Measurements from ENCODE around the gene HOXA7.

The HOXA7 gene

GRCh38 chr7:27182285-27182841, 25.9 kb upstream of the HOXA7 start:
- DNase-seq (ENCODE audit: low spot score) = no peak

- DNase-seq (ENCODE audit: low spot score) = no peak
These were observed 25.4 kb upstream of the HOXA7 start for GRCh38 chr7:27181795-27182275.

DNA sequence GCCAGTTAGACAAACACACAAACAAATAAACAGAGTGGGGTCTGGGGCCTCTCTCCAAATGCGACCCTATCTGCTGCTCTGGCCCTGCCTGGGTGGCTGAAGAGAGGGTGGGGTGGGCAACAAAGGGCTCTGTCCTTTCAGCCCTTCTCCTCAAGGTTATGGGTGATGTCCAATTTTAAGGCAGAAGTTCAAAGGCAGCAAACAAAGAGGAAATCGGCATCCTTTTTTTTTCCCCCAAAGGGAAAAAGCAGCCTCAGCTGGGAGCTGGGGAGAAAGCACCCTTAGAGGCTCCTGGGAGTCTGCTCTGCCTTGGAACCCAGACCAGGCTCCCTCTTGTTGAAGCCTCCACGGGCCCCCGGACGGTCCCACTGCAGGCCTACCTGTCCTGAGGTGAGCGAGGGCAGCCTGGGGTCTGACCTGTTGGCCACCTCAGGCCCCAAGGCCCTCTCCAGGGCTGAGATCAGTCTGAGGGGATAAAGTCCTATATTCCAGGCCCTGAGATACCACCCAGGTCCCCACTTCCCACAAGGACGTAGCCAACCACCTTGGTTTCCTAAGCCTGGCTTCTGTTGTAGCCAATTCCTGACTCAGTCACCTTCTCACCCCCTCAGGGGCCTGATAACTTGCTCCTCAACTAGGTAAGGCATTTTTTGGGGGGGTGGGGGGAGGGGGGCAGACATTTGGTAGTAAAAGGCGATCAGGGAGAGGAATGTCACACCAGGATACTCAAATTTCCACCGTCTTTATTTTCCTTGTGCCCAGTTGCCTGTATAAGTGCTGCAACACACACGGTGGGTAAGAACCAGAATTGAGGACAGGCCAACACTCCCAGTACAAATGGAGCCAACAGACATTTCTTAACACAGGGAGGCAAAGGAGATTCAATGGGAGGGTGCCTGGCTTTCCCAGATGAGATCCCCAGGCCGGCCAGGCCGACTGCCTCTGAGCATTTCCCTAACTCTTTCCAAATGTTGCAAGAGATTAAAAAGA, 24.3 kb upstream of the HOXA7 start:
- no peak for DNase-seq (ENCODE audit: low spot score)

DNA sequence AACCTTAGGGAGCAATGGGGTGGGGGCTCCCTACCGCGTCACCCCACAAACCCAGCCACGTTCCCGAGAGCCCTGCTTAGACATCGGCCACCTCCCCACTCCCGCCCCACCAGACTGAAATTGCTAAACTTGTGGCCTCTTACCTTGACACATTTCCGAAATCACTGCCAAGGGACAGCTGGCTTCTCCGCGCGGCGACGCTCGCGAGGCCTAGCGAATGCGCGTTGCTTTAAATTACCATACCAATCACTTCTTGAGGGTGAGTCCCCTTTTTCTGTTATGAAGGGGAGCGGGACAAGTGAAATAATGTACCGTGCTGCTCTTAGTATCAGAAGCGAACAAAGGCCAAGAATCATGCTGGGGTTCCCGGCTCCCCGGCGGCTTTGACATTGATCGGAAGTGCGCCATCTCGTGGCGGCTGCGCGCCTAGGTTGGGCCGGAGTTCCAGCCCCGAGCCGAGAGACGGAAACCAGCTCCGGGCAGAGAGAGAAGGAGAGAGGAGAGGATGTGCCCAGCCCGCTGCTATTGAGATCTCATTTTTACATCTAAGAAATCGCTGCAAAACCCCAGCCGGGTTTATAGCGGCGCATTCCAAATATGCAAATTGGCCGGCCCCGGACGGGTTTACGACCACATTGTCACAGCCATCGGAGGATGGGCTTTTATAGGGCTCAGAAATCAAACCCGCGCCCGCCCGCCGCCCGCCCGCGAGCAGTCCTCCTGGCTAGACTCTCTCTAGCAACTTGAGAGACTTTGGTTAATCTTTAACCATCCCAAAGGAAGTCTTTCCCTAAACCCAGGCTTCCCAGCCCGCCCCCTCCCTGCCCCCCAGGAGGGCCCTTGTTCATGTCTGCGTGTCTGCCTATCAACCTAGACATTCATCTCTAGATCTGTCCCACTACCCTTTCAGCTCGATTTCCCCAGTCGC, 23.3 kb upstream of the HOXA7 start:
- peak; percentile 28 for DNase-seq (ENCODE audit: low spot score)

GRCh38 chr7:27179030-27179429, 22.6 kb upstream of the HOXA7 start:
- no peak for DNase-seq (ENCODE audit: low spot score)

DNA sequence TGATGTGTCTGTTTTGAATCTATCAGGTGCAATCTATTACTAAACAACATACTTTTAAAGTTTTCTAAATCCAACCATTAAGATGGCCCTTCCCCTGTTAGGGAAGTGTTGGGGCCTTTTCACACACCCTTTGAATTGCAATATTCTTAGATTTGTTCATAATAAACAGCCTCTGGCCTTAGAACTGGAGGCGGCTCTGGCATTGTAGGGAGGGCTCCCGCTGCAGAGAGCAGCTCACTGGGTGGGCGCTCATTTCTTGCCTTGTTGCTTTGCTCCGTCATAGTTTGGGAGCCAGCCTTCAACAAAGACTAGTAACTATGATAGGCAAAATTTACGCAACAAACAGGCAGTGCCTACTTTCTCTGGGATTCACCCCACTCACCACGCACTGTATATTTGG, 21.9 kb upstream of the HOXA7 start:
- no peak for DNase-seq (ENCODE audit: low spot score)

DNA sequence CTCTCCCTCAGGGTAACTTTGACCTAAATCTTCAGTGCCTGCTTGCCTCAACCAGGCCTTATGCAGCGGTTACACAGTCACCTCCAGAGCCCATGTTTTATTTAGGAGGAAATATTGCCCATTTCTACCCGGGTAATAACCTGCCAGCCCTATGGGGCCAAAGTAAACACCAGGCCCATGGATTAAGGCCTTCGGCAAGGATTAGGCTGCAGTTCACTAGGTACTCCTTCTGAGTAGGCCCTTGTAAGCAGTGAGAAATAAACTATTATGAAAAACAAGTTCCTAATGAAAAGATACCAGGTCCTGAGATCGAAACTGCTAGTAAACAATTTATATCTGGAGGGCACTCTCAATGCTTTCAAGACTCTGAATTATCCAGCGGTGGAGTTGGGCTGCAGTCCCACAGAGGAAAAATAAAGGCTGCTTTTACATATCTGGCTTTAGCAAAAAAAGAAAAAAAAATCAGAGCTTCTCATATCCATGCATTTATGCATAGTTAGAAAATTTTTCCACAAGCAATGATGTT, 21.4 kb upstream of the HOXA7 start:
- no peak for DNase-seq (ENCODE audit: low spot score)

- DNase-seq (ENCODE audit: low spot score) = no peak
These were observed 20.7 kb upstream of the HOXA7 start for GRCh38 chr7:27176962-27177794.

DNA sequence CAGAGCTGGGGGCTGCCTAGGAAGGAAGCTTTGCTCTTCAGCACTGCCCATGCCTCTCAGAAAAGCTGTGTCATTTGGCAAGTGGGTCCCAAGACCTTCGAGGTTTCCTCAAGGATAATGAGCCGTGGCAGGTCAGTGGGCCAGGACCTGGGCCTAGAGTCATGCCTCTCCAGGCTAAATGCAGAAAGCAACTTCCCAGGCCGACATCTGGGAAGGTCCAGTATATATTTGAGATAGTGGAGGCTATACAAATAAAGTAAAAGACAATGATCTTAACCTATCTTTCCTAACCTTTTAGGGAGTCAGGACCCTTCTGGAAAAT, 20.0 kb upstream of the HOXA7 start:
- DNase-seq (ENCODE audit: low spot score) = no peak

DNA sequence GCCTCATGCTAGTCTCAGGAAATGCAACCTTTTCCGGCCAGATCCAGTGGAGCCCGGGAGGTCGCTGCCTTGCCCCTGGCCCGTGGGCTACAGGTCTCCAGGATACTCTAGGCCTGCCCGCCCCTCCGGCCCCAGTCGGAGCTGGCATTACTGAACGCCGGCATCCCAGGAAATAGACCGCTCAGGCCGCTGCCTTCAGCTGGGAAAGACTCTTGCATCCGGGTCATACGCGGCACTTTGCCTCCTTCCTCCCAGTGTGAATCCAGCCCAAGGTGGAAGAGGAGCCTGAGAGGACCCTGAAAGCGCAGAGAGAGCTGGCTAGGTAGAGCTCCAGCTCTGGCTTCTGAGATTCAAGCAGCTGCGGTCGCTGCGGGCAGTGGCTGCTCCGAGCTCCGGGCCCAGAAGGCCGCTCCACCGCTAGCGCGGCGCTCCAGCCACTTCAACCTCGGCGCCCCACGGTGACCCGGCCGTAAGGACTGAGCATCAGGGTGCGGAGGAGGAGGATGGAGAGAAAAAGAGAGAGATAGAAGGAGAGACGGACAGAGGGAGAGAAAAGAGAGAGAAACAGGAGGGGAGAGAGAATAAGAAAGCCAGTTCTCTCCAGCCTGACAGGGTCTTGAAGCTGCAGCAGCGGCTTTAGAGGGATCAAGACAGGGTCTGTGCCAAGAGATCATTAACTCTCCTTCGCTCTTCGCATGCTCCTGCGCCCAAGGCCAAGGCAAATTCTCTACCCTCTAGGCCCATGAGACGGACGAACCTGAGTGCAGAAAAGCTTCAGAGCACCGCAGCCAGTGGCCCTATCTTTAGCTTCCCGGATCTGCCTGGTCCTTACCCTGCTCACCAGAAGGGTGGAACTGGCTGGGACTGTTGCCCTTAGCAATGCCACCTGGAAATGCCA, 19.4 kb upstream of the HOXA7 start:
- DNase-seq (ENCODE audit: low spot score) = no peak

- no peak for DNase-seq (ENCODE audit: low spot score)
These were observed 18.6 kb upstream of the HOXA7 start for GRCh38 chr7:27174874-27175625.

DNA sequence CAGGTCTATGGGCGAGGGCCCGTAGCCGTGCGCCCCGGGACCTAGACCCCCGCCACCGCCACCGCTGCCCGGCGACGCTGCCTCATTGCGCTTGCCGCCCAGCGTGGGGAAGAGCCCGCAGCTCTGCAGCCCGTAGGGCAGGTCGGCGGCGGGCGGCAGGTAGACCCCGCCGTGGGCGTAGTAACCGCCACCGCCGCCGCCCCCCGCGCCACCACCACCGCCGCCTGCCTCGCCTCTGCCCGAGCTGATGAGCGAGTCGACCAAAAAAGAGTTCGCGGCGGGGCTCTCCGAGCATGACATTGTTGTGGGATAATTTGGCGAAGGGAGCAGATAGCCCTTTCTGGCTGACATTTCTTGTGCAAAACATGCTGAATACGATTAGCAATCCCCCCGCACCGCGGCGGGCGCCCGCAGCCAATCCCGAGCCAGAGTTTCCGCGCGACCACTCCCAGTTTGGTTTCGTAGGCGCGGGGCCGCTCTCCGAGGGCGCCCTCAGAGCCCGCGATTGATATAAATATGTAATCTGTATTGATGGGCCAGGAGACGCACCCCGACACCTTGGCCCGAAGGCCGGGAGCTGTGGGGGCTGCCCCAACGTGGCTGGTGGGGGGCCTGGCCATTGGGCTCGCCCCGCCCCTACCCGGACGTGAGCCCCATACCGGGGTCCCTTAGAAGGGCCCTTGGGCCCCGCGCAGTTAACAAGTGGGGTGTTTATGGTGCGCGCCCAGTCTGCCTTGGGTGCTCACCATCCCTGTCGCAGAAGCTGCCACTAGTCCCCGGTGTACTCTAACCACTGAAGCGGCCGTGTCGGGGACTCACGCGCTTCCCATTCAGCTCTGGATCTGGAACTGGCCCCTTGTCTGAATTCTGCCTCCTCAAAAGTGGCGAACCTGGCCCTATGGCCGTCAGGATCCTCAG, 17.7 kb upstream of the HOXA7 start, which contains the start of gene HOXA10:
Gene HOXA10, minus strand, starts transcription at position 365 of the 918 bp plus-strand sequence. Its CDS starts 14 bp downstream, at position 351.
- DNase-seq (ENCODE audit: low spot score) = no peak

- no peak for DNase-seq (ENCODE audit: low spot score)
These were observed 17.1 kb upstream of the HOXA7 start for GRCh38 chr7:27173511-27173955.

DNA sequence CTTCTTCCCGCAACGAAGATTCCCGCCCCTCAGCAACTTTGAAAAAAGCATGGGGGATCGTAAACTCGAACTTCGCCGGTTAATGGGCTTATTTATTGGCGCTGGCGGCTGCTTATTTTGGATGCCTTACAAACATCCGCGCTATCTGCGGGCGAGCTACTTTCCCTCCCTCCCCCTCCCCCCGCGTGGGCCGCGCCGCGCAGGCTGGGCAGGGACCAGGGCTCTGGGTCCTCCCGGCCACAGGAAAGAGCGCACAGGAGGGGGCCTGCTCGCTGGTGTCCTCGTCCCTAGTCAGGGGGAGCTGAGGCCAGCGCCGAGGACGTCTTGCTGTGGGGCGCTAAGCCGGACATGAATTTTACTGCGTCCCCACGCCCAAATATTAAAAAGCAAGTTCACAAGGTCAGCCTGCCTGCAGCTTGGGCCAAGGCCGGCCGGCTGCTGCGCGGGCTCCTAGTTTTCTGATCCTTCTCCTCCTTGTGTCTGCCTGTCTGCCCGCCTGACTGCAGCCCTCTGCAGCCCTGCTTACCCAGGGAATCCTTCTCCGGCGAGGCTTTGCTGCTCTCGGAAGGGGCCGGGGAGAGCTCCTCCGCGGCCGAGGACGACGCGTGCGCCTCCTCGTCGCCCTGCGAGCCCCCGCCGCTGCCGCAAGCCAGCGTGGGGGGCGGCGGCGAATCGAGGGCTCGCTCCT, 16.5 kb upstream of the HOXA7 start:
- DNase-seq (ENCODE audit: low spot score) = no peak

DNA sequence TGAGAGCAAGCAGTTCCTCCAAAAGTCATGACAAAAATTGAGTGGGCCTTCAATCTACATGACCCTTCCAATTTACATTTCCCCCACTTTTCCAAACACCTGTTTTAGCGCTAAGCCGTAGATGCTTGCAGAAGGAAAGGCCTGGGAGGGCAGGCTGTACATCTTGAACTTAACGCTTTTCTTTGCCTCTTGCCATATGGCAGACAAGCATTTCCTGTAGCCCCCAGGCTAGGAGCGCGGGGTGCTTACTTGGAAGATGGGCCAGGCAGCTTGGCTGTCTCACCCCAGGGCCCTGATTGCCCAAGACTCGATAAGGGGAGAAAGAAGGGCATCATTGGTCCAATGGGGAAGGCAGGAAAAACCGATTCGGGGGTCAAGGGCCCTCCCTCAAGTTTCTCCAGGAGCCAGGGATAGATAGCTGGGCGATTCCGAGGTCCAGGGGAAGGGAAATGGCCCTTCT, 15.9 kb upstream of the HOXA7 start:
- DNase-seq (ENCODE audit: low spot score) = no peak

DNA sequence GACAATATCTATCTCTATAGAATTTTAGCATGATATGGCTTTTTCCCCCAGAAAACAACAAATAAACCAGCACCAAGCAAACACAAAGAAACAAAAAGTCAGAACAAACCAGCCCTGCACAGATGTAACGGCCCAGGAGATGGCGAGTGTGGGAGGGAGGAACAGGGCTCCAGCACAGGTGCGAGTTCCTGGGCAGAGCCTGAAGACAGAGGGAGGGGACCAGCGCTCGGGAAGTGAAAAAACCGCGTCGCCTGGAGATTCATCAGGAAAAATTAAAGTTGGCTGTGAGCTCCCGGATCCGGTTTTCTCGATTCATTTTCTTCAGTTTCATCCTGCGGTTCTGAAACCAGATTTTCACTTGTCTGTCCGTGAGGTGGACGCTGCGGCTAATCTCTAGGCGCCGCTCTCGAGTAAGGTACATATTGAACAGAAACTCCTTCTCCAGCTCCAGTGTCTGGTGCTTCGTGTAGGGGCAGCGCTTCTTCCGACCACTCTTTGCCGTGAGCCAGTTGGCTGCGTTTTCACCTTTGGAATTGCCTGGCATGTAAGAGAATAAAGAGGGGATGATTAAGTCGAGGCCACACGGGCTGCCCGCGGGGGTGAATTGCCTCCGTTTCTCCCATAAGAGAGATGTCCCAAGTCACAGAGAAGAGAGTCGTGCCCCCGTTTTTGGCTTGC, 15.3 kb upstream of the HOXA7 start:
- DNase-seq (ENCODE audit: low spot score) = no peak

DNA sequence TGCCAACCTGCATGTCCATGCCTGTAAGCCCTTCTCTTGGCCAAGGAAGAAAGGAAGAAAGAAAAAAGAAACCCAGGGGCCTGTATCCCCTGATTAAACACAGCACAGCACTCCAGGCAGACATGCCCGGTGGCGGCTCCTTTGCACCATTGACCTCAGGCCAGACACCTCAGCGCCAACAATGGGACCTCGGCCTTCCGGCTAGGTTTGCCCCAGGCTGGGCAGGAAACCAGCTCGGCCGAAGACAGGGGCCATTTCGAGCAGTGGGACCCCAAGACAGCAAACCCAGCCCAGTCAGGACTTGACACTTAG, 14.8 kb upstream of the HOXA7 start:
- no peak for DNase-seq (ENCODE audit: low spot score)
